MM.1S (cell line): ENCODE measurements around the gene NDRG4.
A peak's percentile ranks its signal among the peaks of the same experiment; 100 is the strongest.

ENCODE experiments used
- DNase-seq: peaks from one replicate; pipeline ENCODE4 v3.0.0-alpha.2; 2015
- H2AFZ ChIP-seq: fragments of 300-600 bp; sonication (generic); 2 replicates; pipeline ENCODE4 v1.6.0; 2016; ENCODE audit warnings: antibody characterized with exemption, low read length
- H3F3A ChIP-seq: fragments of 300-600 bp; sonication (generic); 2 replicates; pipeline ENCODE4 v1.6.1; 2016; ENCODE audit warnings: mild to moderate bottlenecking, antibody characterized with exemption, low read length, moderate library complexity, mixed read lengths; ENCODE audit not compliant: insufficient read depth
- H3K27ac ChIP-seq: fragments of 300-600 bp; sonication (generic); 2 replicates; pipeline ENCODE4 v1.5.1; 2016; ENCODE audit warnings: mild to moderate bottlenecking, low read length
- H3K27me3 ChIP-seq: fragments of 300-600 bp; sonication (generic); replicated peaks from 2 replicates; pipeline ENCODE4 v1.6.0; 2016; ENCODE audit warnings: low read length; ENCODE audit not compliant: insufficient read depth
- H3K36me3 ChIP-seq: fragments of 300-600 bp; sonication (generic); replicated peaks from 2 replicates; pipeline ENCODE4 v1.6.1; 2016; ENCODE audit warnings: mild to moderate bottlenecking, low read length, mixed read lengths; ENCODE audit not compliant: insufficient read depth
- H3K4me1 ChIP-seq: fragments of 300-600 bp; sonication (generic); 2 replicates; pipeline ENCODE4 v1.6.1; 2016; ENCODE audit warnings: low read length, mixed read lengths
- H3K4me2 ChIP-seq: fragments of 300-600 bp; sonication (generic); 2 replicates; pipeline ENCODE4 v1.6.0; 2016; ENCODE audit warnings: low read depth, low read length
- H3K4me3 ChIP-seq: fragments of 300-600 bp; sonication (generic); 2 replicates; pipeline ENCODE4 v1.5.1; 2016; ENCODE audit warnings: low read length, mixed read lengths
- H3K79me2 ChIP-seq: fragments of 300-600 bp; sonication (generic); 2 replicates; pipeline ENCODE4 v1.6.1; 2016; ENCODE audit warnings: mixed run types, low read length, mixed read lengths
- H3K9ac ChIP-seq: fragments of 300-600 bp; sonication (generic); 2 replicates; pipeline ENCODE4 v1.6.1; 2016; ENCODE audit warnings: low read length, mixed read lengths
- H3K9me2 ChIP-seq: fragments of 300-600 bp; sonication (generic); replicated peaks from 2 replicates; pipeline ENCODE4 v1.6.1; 2016; ENCODE audit warnings: mild to moderate bottlenecking, low read length, mixed read lengths; ENCODE audit not compliant: insufficient read depth
- H3K9me3 ChIP-seq: fragments of 300-600 bp; sonication (generic); replicated peaks from 2 replicates; pipeline ENCODE4 v1.6.1; 2016; ENCODE audit warnings: mild to moderate bottlenecking, low read length, mixed read lengths; ENCODE audit not compliant: insufficient read depth
- H4K20me1 ChIP-seq: fragments of 300-600 bp; sonication (generic); 2 replicates; pipeline ENCODE4 v1.6.1; 2016; ENCODE audit warnings: mild to moderate bottlenecking, low read length, moderate library complexity, mixed read lengths; ENCODE audit not compliant: insufficient read depth
- EZH2 ChIP-seq: fragments of 300-600 bp; sonication (generic); optimal IDR thresholded peaks from 2 replicates; pipeline ENCODE3; 2017; ENCODE audit warnings: low read depth, mild to moderate bottlenecking, antibody characterized with exemption, low read length, mixed read lengths
- EZH2phosphoT487 ChIP-seq: fragments of 300-600 bp; sonication (generic); IDR thresholded peaks from 2 replicates; pipeline ENCODE4 v1.6.1; 2018; ENCODE audit warnings: antibody characterized with exemption, low read length
- TF ChIP-seq, protein P1 (sequence below): fragments of 300-600 bp; sonication (generic); IDR thresholded peaks from 2 replicates; pipeline ENCODE4 v1.5.1; 2016; ENCODE audit warnings: antibody characterized with exemption, low read length, mixed read lengths

Gene NDRG4

DNA sequence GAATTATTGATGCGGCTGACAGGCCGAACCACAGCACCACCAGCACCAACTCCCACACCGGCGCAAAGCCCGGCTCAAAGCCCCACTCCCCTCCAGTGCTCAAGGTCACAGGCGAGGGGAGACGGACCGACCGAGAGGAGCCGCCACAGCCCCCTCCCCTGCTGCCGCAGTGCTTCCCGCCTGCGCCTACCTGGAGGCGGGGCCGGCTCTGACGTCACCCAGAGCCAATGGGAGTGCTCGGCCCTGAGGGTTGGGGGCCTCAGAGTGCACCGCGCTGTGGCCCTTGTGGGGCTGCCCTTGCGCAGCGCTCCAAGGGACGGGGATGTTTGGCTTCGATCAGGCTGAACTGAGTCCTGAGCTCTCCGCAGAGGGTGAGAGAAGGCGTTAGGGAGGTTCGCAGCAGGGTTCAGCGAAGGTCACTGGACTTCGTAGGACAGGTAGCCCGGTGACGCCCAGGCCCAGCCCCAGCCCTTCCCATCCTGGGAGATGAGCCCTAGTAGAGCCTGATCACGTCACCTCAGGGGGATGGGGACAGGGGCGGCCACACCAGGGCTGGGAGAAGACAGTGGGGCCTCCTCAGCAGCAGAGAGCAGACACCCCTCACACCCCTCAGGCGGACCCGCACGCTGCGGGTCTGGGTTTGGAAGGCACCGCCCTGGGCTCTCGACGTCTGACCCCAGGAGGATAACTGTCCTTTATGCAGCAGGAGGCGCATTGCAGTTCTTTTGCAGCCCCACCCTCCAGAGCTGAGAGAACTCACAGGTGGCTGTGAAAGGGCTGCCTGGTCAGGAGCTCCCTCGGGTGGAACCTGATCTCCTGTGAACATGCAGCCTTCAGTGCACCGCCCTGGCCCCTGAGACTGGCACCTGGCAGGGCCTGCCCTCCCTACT, 1.5 kb downstream of the NDRG4 start:
- Histone ChIP-seq H3F3A (peaks cover 8% of the 10 kb centered on the region), H3K9me3 (no peaks in the 10 kb centered on the region), H3K9ac (peak overlapping the region; percentile 19; the same call in 1 of the 2 replicates), H3K36me3 (no peaks in the 10 kb centered on the region), H3K4me2 (peak overlapping the region; percentile 38; the same call in 1 of the 2 replicates), H3K4me1 (peaks cover 17% of the 10 kb centered on the region), H3K9me2 (no peaks in the 10 kb centered on the region), H2AFZ (0 out of 2 replicates have a peak overlapping the region, but pooled peaks have one; percentile 9), H3K27me3 (no peaks in the 10 kb centered on the region), H3K4me3 (peak overlapping the region; percentile 11; the same call in 1 of the 2 replicates), H4K20me1 (no peaks in the 10 kb centered on the region), H3K27ac (no peak overlapping the region), H3K79me2 (no peaks in the 10 kb centered on the region)
- DNase-seq, result peak; percentile 63
- no peak for TF ChIP-seq EZH2
- TF ChIP-seq, protein P1, sequence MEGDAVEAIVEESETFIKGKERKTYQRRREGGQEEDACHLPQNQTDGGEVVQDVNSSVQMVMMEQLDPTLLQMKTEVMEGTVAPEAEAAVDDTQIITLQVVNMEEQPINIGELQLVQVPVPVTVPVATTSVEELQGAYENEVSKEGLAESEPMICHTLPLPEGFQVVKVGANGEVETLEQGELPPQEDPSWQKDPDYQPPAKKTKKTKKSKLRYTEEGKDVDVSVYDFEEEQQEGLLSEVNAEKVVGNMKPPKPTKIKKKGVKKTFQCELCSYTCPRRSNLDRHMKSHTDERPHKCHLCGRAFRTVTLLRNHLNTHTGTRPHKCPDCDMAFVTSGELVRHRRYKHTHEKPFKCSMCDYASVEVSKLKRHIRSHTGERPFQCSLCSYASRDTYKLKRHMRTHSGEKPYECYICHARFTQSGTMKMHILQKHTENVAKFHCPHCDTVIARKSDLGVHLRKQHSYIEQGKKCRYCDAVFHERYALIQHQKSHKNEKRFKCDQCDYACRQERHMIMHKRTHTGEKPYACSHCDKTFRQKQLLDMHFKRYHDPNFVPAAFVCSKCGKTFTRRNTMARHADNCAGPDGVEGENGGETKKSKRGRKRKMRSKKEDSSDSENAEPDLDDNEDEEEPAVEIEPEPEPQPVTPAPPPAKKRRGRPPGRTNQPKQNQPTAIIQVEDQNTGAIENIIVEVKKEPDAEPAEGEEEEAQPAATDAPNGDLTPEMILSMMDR, result no peak
- no peak for TF ChIP-seq EZH2phosphoT487

DNA sequence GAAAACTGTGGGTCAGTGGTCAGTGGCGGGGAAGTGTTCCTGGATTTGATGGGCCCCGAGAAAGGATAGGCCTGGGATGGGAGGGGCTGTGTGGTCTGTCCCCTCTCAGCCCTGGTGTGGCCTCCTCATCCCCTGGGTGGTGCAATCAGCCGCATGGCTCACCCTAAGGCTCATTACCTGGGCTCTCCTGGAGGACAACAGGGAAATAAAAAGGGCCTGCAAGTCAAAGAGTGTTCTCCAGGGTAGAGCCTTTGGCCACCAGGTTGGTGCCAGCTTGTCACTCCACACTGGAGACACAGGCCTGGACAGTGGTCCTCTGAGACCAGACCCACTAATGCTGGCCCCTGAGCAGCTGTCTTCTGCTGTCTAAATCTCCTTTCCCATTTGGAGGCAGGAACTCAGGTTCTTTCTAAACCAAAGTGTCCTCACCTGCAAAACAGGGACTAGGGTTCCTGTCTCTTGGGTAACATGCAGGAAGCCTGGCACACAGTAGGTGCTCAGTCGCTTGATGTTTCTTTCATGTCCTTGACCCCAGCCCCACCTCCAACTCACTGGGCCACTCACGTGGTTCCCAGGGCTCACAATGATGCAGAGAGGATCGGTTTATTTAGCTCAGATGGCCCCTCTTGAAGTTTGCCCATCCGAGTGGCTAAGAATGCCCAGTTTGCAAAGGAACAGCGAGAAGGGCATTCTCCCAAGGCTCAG, 2.4 kb downstream of the NDRG4 start:
- Histone ChIP-seq H3F3A (0 out of 2 replicates have a peak, but pooled peaks cover 1% of the 10 kb centered on the region), H3K4me3 (no peak overlapping the region), H4K20me1 (no peaks in the 10 kb centered on the region), H3K27ac (no peak overlapping the region), H3K9me3 (no peaks in the 10 kb centered on the region), H3K4me2 (no peak overlapping the region), H2AFZ (no peak overlapping the region), H3K36me3 (no peaks in the 10 kb centered on the region), H3K27me3 (no peaks in the 10 kb centered on the region), H3K4me1 (peaks cover 9% of the 10 kb centered on the region), H3K9me2 (no peaks in the 10 kb centered on the region), H3K9ac (no peak overlapping the region), H3K79me2 (no peaks in the 10 kb centered on the region)
- no peak for DNase-seq
- TF ChIP-seq, protein P1, result no peak
- no peak for TF ChIP-seq EZH2
- no peak for TF ChIP-seq EZH2phosphoT487

GRCh38 chr16:58503166-58503862, 3.4 kb downstream of the NDRG4 start:
- Histone ChIP-seq H4K20me1 (no peaks in the 10 kb centered on the region), H3K9ac (no peak overlapping the region), H3K4me3 (no peak overlapping the region), H2AFZ (no peak overlapping the region), H3K36me3 (no peaks in the 10 kb centered on the region), H3K4me2 (no peak overlapping the region), H3K9me2 (no peaks in the 10 kb centered on the region), H3K9me3 (no peaks in the 10 kb centered on the region), H3K4me1 (peaks cover 4% of the 10 kb centered on the region; the same call in 1 of the 2 replicates), H3K79me2 (no peaks in the 10 kb centered on the region), H3F3A (no peaks in the 10 kb centered on the region), H3K27ac (no peak overlapping the region), H3K27me3 (no peaks in the 10 kb centered on the region)
- no peak for DNase-seq
- TF ChIP-seq EZH2, result no peak
- no peak for TF ChIP-seq EZH2phosphoT487
- TF ChIP-seq, protein P1, result no peak
